GM13976 (cell line): ENCODE measurements around the gene OR14C36.

Experiments
- DNase-seq: peaks from one replicate; pipeline ENCODE4 v3.0.0; 2012; ENCODE audit warnings: low spot score
- in situ Hi-C: fragments of 300-500 bp; cut with MboI; formaldehyde crosslinking; loops from one replicate; pipeline ENCODE4 v1.12.0; 2022; ENCODE audit warnings: low sequenced_read_pairs, mixed read lengths, inconsistent platforms; ENCODE audit not compliant: unreplicated experiment
- TF ChIP-seq, protein P1 (sequence below): IDR thresholded peaks from 2 replicates; pipeline ENCODE4 v1.5.1; 2012; ENCODE audit warnings: borderline replicate concordance, mild to moderate bottlenecking; ENCODE audit not compliant: insufficient read depth; ENCODE audit errors: extremely low read depth, missing control alignments, control extremely low read depth

OR14C36 gene

GRCh38 chr1:248376916-248377315 lies 28.3 kb downstream of the OR14C36 start:
- in situ Hi-C loops: no loop called here
- DNase-seq: no peak
- TF ChIP-seq, protein P1, sequence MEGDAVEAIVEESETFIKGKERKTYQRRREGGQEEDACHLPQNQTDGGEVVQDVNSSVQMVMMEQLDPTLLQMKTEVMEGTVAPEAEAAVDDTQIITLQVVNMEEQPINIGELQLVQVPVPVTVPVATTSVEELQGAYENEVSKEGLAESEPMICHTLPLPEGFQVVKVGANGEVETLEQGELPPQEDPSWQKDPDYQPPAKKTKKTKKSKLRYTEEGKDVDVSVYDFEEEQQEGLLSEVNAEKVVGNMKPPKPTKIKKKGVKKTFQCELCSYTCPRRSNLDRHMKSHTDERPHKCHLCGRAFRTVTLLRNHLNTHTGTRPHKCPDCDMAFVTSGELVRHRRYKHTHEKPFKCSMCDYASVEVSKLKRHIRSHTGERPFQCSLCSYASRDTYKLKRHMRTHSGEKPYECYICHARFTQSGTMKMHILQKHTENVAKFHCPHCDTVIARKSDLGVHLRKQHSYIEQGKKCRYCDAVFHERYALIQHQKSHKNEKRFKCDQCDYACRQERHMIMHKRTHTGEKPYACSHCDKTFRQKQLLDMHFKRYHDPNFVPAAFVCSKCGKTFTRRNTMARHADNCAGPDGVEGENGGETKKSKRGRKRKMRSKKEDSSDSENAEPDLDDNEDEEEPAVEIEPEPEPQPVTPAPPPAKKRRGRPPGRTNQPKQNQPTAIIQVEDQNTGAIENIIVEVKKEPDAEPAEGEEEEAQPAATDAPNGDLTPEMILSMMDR: no peak

DNA sequence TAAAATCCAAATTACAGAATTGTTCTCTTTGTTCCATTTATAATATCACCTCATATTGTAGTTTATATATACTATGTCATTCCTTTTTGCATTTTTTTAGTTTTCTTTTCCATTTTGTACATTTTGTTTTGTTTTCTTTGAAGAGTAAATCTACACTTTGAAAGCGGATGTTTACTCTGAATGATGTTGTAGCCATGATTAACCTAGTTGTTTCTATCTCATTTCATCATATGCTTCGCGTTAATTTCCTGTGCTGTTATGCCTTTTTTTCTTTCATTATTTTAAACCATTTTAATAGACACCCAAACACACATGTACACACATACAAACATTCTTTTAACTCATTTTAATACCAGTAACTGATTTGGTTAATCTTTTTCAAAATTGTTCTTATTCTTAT lies 32.3 kb downstream of the OR14C36 start:
- TF ChIP-seq, protein P1: no peak
- in situ Hi-C loops: no loop called here
- DNase-seq: no peak

DNA sequence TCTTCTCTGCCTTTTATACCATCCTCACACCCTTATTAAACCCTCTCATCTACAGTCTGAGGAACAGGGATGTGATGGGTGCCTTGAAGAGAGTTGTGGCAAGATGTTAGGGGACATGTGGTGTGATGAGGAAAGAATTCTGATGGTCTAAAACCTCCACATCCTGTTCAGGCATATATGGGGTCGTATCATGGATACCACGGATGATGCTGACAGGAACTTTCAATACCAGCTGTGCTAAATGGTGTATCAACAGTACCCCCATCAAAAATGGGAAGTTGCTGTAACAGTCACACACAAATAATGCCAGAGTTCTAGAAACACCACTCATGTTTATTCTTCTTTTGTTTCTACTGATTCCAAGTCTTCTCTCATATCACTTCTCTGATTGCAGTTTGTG lies 39.9 kb downstream of the OR14C36 start:
- DNase-seq: no peak
- in situ Hi-C loops: no loop called here
- TF ChIP-seq, protein P1: no peak

- in situ Hi-C loops: no loop called here
- TF ChIP-seq, protein P1: no peak
These were observed 44.5 kb downstream of the OR14C36 start for GRCh38 chr1:248393050-248393449.

More at GRCh38 chr1:248393050-248393449, 44.5 kb downstream of the OR14C36 start:
- no peak for DNase-seq
